GM18511 (cell line): ENCODE results near the gene NOC3L.

Experiments used
- ATAC-seq: cut with Tn5 transposase; IDR thresholded peaks from one replicate; pipeline ENCODE4 v1.9.1; 2021; ENCODE audit warnings: mild to moderate bottlenecking, moderate library complexity; ENCODE audit not compliant: unreplicated experiment

NOC3L gene

DNA sequence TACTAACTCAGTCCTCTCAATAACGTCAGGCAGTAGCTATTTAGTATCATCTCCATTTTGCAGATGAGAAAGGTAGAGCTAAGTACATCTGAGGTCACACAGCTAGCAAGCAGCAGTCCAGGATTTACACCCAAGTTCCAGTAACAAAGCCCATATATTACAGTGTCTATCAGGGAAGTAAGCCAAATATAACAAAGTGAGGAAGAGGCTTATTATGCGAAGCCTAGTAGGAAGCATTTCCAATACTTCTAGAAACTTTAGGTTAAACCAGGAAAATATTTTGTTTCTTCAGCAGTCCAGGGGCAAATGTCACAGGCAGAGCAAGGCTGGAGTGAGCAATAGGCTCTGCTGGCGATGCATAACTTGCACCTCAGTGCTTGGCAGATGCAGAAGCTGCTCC, 53.9 kb downstream of the NOC3L start:
- no peak for ATAC-seq

DNA sequence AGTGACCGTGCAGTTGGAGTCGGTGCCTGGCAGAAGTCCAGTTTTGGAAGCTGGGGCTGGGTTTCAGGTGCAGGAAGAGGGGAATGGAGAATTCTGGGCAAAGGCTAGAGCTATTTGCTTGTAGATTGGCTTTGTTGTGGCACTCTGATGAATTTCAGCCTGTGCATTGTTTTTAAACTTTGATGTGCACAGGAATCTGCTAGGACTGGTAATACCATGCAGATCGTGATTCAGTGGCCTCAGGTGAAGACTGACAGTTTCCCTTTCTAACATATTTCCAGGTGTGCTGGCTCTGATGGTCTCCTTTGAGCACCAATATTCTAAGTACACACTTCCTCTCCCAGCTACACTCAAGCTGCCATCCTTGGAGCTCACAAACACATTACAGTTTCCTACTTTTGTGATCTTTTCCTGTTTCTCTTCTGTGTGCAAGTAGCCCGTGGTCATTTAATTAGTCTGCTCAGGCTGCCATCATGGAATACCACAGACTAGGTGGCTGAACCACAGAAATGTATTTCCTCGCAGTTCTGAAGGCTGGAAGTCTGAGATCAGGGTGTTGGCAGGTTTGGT, 55.6 kb downstream of the NOC3L start:
- no peak for ATAC-seq

- no peak for ATAC-seq
Observed at GRCh38 chr10:94303929-94304328, 58.8 kb downstream of the NOC3L start.

GRCh38 chr10:94300042-94300441, 62.7 kb downstream of the NOC3L start:
- ATAC-seq, result no peak

GRCh38 chr10:94299417-94299816, 63.3 kb downstream of the NOC3L start:
- ATAC-seq, result peak; percentile 57

DNA sequence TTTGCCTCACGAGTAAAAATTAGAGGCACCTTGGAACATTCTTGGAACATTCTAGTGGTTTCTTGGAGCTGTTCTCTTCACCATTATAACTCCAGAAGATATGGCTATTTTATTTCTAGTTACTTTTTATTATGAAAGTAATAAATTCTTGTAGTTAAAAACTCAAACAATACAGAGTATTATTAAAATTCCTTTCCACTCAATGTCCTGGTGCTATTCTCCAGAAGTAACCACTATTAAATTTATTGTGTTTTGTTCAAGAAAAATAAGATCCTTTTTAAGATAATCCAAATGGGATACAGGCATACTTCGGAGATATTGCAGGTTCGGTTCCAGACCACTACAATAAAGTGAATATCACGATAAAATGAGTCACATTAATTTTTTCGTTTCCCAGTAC, 68.6 kb downstream of the NOC3L start:
- no peak for ATAC-seq

DNA sequence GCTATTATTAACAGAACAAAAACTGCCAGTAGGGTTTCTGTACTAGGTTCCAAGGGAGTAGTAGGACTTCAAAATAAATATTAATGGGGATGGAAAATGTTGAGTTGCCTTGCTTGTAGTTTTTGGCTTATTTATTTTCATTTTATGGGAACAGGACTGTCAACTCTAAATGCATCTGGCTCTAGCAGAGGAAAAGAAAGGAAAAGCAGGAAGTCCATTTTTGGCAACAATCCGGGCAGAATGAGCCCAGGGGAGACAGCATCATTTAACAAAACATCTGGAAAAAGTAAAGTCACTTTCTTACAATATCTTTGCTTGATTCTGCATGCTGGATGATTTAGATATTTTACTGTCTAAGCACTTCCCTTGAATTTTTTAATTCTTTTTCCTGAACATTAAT, 69.4 kb downstream of the NOC3L start:
- ATAC-seq, result no peak

- ATAC-seq, result no peak
Observed at GRCh38 chr10:94292434-94293090, 70.2 kb downstream of the NOC3L start.

- no peak for ATAC-seq
Observed at GRCh38 chr10:94288361-94289101, 74.2 kb downstream of the NOC3L start.

DNA sequence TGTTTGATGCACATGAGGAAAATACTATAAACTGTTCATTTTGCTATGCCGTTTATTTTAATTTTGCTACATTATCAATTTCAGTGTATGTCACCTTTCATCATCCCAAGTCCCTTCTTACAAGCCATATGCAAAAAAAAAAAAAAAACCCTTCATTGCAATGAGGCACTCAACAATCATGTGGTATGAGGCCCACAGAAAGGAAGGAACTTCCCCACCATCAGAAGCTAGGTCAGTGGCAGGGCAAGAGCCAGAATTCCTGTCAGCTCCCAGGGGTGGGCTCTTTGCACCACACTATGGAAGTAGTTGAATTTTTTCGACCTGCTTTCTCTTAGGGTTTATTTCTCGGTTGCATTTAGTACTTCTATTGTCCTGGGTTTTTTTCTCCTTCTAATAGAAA, 75.4 kb downstream of the NOC3L start:
- ATAC-seq, result no peak

DNA sequence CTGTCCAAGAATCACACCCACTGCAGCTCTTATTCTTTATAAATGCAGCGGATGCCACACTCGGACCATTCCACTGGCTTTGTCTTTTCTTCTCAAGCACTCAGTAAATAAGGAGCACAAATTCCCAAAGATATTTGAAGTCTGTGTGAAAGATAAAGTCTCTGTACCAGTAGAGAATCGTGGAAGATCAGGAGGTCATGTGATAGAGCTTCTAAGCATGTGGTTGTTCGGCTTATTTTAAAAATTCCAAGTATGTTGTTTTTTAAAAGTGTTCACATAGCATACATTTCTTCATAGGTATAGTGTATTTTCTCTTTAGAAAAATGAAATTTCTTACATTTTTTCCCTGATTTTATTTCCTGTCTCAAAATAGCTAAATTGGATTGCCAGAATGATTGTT, 75.8 kb downstream of the NOC3L start:
- no peak for ATAC-seq

DNA sequence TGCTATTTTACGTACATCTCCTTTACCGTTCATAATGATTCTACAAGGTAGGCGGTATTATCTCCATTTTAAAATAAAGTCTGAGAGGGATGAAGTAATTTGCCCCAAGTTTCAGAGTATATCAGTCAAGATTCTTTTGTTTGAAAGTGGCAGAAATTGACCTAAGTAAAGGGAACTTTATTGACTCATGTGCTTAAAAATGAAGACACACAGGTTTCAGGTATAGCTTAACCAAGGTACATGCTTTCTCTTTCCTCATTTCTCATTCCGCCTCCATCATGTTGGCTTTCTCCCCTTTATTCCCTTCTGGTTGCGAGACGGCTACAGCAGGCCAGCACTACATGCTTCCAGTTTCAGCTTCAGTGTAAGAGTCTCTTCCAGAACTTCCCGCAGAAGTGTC, 77.5 kb downstream of the NOC3L start:
- ATAC-seq, result no peak
